ENCODE results near the gene SLC39A1.
"Not testable (repeated sequence)": the region's sequence is repeated elsewhere in the genome, so short reads cannot be mapped to it uniquely, and the experiment has no call there.

The SLC39A1 gene

DNA sequence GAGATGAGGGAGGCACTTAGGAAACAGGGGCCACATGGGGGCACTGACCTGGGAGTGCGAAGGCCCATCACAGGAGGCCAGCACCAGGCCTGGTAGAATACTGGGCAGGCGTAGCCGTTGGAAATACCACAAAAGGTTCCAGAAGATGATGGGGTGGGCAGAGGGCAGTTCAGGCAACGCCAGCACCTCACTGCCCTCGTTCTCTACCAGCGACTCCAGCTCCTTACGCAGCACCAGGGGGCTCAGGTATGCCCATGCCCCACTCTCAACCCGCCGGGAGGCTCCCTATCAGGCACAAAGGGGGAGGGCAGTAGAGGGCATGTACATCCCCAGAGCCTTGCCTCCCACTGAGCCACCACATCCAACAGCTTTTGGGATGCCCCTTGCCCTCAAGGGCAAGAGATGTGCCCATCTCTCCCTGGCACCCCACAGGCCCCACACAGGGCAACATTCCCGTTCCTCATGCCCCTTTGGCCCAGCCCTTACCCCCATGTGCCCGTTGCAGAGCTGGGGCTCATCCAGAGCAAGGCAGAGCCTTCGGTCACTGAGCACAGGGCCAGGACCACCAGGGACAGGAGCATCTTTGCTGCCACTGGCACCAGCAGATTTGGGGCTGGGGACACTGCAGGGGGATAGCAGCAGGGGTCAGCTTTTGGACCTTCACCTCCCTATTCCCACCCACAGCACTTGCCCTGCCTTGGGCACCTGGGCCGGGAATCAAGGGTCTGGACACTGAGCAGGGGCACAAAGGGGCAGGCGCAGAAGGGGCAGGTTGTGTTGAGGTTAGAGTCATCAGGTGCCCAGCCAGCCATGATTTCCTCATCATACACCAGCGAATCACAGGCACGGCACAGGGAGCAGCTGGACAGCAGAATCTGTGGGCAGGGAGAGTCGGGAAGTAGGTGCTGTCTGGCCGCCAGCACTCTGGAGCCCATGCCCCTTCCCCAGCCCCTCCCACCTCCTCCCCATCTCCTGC lies 30.9 kb downstream of the SLC39A1 start:
- no peak for DNase-seq (ENCODE audit: low read depth)

DNA sequence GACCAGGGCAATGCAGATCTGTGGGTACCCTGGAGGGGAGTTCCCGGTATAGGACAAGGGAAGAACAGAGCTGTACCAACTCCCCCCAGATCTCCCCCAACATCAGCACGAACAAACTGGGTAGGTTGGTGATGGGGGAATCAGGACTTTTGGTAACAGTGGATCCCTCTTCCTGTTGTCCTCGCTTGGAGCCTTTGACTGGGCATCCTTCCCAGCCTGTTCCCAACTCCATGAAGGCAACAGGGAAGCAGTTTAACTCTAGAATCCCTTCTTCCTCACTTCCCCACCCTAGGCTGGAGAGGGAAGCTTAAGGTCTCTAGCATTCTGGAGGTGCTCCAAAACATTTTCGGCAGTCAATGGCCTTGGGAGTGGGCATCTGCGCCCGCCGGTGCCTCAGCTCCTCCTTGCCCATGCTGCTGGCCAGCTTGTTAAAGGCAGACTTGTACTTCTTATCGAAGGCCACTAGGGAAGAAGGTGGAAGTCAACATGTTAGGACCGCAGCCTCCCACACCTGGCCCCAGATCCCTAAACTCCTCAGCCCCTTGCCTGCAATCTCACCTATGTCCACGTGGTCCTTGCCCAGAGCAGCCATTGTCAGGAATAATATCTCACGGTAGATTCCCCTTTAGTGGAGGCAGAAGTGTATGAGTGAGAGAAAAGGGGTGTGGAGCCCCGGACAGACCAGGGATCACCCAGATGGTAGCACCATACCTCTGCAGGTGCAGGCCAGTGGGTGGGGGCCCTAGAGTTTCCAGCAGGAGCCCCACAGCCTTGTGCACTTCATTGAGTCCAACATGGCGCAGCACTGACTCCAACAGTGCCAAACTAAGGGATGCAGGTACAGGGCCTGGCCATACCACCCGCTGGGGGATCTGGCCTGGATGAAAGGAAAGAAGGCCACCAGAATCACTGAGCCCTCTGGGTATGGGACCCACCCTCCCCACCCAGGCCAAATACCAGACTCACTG lies 33.1 kb downstream of the SLC39A1 start:
- no peak for DNase-seq (ENCODE audit: low read depth)

DNA sequence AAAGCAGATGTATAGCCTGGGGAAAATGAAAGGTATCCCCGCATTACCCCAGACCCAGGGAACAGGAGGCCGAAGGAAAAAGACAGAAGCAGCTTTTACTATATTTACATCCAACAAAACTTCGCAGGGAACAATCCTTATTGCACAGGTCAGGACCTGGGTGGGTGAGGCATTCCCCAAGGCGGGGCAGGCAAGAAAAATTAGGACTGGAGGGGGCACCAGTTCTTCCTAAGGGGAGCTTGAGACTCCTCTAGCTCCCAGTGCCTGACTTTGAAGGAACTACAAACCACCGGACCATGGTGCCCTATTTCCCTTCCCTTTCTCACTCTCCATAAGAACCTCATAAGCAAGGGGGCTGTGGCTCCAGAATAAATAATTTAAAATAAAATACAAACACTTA lies 33.9 kb downstream of the SLC39A1 start:
- no peak for DNase-seq (ENCODE audit: low read depth)

DNA sequence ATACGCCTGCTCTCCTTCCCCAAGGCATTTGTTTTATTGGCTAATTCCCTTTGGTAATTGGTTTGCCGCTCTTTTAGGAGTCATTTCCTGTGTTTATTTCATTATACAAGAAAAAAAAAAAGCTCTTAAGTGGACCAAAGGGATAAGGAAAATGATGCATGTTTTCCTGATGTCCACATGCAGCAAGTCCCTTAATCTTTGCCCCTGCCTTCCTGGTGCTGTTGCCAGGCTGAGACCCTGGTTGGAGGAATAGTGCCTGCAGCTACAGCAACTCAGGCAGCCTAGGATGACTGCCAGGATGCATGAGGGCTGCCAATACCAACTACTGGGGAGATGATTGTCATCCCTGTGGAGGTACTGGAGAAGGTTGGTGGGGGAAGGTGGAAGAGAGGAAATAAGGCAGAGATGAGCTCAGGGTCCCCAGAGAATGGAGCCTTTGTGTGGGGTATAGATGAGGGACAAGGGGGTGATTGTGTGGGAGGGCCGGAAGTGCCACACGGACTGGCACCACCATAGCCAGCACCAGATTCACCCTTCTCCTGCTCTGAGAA lies 34.5 kb downstream of the SLC39A1 start:
- no peak for DNase-seq (ENCODE audit: low read depth)

DNA sequence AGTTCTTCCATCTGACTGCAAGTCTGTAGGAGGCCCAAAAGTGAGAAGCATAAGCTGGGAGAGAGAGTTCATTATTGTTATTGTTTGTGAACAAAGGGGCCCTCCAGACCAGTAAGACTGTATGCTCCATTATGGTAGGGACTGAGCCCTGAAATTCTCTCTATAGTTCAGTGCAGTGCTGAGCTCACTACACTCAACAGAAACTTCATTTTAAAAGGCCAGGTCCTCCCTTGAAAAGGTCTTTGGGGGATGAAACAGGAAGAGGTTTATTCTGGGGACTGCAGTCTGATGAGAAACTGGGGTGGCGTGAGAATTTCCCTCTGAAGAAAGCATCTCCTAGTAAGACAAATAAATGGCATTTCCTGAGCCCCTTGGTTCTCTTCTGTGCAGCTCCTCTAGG lies 35.1 kb downstream of the SLC39A1 start:
- DNase-seq (ENCODE audit: low read depth), result no peak

- DNase-seq (ENCODE audit: low read depth), result no peak
Observed at GRCh38 chr1:153926405-153926804, 36.9 kb downstream of the SLC39A1 start.

DNA sequence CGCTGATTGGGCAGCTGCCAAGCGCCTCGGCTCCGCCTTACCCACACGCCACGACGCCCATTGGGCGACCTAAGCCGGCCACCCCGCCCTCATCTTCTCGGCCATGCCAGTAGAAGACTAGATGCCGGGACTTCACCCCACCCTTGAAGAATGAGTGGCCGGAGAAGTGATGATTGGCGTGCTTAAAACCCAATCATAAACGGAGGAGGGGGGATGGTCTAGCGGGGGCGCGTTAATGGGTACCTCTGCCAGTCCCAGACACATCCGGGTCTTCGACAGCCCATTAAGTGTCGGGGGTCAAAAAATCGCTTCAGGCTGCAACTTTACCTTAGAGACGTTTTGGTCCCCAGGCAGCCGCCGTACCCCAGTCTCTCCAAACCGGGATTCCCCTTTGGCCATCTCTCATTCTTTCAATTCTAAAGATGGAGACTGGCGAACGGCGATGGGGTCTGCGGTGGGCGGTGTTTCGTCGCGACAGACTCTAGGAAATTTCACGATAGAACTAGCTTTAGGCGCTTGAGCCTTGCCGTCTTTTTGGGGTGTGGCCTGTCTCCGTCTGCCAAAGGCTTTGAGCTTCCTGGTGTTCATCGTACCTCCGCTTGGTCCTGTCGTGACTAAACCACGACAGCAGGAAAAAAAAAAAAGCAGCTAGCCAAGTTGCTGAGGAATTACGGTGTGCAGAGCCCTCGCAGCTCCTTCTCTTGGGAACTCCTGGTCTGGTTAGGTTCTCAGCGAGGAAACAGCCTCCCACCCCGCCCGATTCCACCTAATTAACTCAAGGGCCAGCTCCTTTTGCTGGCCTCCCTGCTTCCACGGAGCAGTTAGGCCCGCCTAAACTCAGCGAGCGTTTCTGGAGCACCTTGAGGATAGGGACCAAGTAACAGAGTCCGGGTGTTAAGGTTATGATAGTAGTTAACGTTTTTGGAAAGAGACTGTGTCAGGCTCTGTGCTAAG lies 40.1 kb downstream of the SLC39A1 start, which contains the start of gene GATAD2B:
TSS of gene GATAD2B (minus strand) at position 1 of the 954 bp plus-strand sequence. CDS start 94,625 bp downstream, outside the sequence.
- DNase-seq (ENCODE audit: low read depth), result peak; percentile 96

GRCh38 chr1:153922076-153922971 lies 41.0 kb downstream of the SLC39A1 start:
- peak; percentile 46 for DNase-seq (ENCODE audit: low read depth)

GRCh38 chr1:153921803-153922075 lies 41.6 kb downstream of the SLC39A1 start:
- no peak for DNase-seq (ENCODE audit: low read depth)

GRCh38 chr1:153921080-153921802 lies 42.1 kb downstream of the SLC39A1 start:
- DNase-seq (ENCODE audit: low read depth), result no peak

GRCh38 chr1:153919876-153920852 lies 43.2 kb downstream of the SLC39A1 start:
- DNase-seq (ENCODE audit: low read depth), result no peak

GRCh38 chr1:153916297-153916696 lies 47.0 kb downstream of the SLC39A1 start:
- no peak for DNase-seq (ENCODE audit: low read depth)

DNA sequence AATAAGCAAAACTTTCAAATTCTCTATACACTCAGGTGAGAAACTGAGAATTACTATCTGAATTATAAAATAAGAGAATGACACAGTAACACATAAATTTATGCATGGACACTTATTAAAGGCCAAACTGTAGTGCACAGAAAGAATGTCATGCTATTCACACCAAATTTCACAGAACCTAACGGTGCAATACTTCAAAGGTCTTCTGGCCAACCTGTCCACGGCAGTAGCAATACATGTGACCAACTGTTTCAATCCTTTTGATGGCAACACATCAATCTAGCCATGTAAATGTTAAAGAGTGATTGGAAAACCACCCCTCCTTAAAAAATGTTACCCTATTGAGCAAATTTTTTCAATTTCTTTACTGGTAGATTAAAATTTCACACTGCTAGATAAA lies 51.0 kb downstream of the SLC39A1 start:
- no peak for DNase-seq (ENCODE audit: low read depth)

DNA sequence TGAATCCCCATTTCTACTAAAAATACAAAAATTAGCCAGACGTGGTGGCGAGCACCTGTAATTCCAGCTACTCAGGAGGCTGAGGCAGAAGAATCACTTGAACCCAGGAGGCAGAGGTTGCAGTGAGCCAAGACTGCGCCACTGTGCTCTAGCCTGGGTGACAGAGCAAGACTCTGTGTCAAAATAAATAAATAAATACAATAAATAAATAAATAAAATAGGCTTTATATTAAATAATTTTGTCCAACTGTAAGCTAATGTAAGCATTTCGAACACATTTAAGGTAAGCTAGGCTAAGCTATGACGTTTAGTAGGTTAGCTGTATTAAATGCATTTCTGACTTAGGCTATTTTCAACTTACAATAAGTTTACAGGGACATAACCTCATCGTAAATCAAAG lies 52.8 kb downstream of the SLC39A1 start:
- not testable (repeated sequence) for DNase-seq (ENCODE audit: low read depth)
